ENCODE measurements around the gene MYLK4.

- TF ChIP-seq EZH2 (IDR thresholded peaks at IDR 0.05; ENCODE audit: insufficient read depth, low read length) (no peak), CTCF (IDR thresholded peaks at IDR 0.05; ENCODE audit: insufficient read depth, low read depth, low read length) (peak; percentile 41)
Measured at GRCh38 chr6:2695454-2696095, 55.1 kb downstream of the MYLK4 start.

Data from astrocyte (in vitro differentiated cells and primary cell).